Peyer's patch (tissue), 4 donors: Measurements from ENCODE around the gene DGKI.

Source experiments
- POLR2A ChIP-seq, 2 donors: fragments of 450-650 bp; IDR thresholded peaks; one replicate each; pipeline ENCODE4 v1.5.1; 2017; ENCODE audit warnings: antibody characterized with exemption in 2 of 2, mild to moderate bottlenecking in 2 of 2, moderate library complexity in 2 of 2
- TF ChIP-seq, protein P1 (sequence below), 6 experiments: fragments of 450-650 bp in 4 of 6; fragments of 200-600 bp in 2 of 6; sonication (generic) in 1 of 6; IDR thresholded peaks; one replicate each; pipeline ENCODE4 v1.5.1; 2017 to 2019; ENCODE audit warnings: antibody characterized with exemption in 6 of 6, mild to moderate bottlenecking in 3 of 6, moderate library complexity in 1 of 6

DNA sequence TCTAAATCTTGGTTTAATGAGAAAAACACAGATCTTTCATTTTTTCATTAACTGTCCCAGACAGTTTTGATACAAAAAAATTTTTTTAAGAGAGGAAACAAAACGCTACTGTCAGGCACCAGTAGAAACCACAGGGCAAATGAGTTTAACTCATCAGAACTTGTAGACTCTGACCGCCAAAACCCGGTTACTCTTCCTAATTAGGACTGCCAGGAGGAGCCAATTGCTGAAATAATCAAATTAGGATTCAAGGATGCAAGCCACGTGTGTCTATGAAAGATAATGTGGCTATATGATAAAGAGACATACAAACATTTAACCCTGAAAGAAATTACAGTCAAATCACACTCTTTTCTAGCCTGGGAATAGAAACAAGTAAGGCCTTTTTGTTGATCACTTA, 154.4 kb downstream of the DGKI start:
- TF ChIP-seq, protein P1, sequence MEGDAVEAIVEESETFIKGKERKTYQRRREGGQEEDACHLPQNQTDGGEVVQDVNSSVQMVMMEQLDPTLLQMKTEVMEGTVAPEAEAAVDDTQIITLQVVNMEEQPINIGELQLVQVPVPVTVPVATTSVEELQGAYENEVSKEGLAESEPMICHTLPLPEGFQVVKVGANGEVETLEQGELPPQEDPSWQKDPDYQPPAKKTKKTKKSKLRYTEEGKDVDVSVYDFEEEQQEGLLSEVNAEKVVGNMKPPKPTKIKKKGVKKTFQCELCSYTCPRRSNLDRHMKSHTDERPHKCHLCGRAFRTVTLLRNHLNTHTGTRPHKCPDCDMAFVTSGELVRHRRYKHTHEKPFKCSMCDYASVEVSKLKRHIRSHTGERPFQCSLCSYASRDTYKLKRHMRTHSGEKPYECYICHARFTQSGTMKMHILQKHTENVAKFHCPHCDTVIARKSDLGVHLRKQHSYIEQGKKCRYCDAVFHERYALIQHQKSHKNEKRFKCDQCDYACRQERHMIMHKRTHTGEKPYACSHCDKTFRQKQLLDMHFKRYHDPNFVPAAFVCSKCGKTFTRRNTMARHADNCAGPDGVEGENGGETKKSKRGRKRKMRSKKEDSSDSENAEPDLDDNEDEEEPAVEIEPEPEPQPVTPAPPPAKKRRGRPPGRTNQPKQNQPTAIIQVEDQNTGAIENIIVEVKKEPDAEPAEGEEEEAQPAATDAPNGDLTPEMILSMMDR (IDR thresholded peaks at IDR 0.05), result no peak
- no peak for TF ChIP-seq POLR2A (IDR thresholded peaks at IDR 0.05)
